T-helper 9 cell (primary cell): Measurements from ENCODE around the gene TBC1D3G.
"Not testable (repeated sequence)": the region's sequence is repeated elsewhere in the genome, so short reads cannot be mapped to it uniquely, and the experiment has no call there.

Experiments used
- DNase-seq: peaks from one replicate; pipeline ENCODE4 v3.0.0-alpha.2; 2020
- total RNA-seq, 2 donors: gene quantifications; one replicate each; lab custom pipeline; 2026; lab: John Stamatoyannopoulos, UW

TBC1D3G gene
- 0 reads per million in 2 donors for total RNA-seq

DNA sequence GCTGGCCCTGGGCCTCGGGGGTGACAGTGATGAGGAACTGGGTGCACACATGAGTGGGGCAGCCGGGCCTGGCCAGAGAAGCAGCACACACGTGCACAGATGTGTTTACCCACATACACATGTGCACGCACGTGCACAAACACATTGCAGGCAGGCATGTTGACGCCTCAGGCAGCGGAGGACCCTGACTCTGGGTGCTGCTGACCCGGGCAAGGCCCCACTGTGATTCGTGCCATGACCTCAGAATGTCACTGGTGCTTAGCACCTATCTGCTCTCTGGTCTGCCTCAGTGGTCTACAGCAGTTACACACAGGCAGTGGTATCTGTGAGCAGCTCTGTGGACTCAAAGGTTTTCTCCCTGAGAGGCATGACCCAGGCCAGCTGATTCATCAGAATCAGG, at the start of gene TBC1D3G:
TBC1D3G (plus strand) TSS at position 301 of the 400 bp plus-strand sequence. CDS start 1,528 bp downstream, outside the sequence.
- DNase-seq = not testable (repeated sequence)

- DNase-seq = not testable (repeated sequence)
Observed at GRCh38 chr17:36283256-36283655, 40.4 kb upstream of the TBC1D3G start.

DNA sequence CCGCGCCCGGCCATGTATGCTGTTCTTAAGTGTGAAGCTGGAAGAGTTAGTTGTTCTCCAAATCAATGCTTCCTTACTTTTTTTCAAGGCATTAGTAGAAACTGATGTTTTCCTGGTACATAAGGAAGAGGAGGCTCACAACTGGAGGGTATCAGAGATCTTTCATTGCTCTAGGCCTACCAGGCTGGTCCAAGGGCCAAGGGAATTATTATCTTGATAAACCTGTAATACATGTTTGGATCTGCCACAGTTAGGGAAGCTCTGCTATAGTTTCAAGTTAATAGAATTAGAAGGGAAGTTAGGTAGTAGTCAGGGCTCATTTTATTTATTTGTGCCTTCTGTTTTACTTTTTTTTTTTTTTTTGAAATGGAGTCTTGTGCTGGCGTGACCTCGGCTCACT, 39.5 kb upstream of the TBC1D3G start:
- DNase-seq = not testable (repeated sequence)

DNA sequence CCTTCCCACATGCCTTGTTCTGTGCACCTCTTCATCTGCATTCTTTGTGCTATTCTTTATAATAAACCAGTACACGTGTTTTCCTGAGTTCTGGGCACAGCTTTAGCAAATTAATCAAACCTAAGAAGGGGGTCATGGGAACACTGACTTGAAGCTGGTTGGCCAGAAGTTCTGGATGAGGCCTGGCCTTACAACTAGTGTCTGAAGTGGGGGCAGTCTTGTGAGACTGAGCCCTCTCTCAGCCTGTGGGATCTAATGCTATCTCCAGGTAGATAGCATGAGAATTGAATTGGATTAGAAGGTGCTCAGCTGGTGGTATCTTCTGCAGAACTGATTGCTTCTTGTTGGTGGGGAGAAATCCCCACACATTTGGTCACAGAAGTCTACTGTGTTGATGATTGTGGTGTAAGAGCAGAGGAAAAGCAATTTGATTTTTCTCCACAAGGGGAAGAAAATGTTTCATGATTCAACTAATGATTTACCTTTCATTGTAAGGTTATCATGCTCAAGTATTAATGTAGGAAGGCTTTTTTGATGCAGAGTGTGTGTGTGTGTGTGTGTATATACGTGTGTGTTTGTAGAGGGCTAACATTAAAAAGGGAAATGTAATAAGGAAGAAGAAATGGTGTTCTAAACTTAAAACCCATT, 33.6 kb upstream of the TBC1D3G start:
- not testable (repeated sequence) for DNase-seq

GRCh38 chr17:36295161-36295560, 28.5 kb upstream of the TBC1D3G start:
- not testable (repeated sequence) for DNase-seq

GRCh38 chr17:36315736-36316135, 7.9 kb upstream of the TBC1D3G start:
- not testable (repeated sequence) for DNase-seq

GRCh38 chr17:36362496-36362895, 38.8 kb downstream of the TBC1D3G start:
- DNase-seq = not testable (repeated sequence)

- not testable (repeated sequence) for DNase-seq
Observed at GRCh38 chr17:36375938-36376337, 52.3 kb downstream of the TBC1D3G start.
